ENCODE measurements around the gene CD93. TPM values are rescaled to one million over a fixed set of nuclear protein-coding genes. Genes with fewer than 3 reads are reported as not detected.

CD93 gene, protein sequence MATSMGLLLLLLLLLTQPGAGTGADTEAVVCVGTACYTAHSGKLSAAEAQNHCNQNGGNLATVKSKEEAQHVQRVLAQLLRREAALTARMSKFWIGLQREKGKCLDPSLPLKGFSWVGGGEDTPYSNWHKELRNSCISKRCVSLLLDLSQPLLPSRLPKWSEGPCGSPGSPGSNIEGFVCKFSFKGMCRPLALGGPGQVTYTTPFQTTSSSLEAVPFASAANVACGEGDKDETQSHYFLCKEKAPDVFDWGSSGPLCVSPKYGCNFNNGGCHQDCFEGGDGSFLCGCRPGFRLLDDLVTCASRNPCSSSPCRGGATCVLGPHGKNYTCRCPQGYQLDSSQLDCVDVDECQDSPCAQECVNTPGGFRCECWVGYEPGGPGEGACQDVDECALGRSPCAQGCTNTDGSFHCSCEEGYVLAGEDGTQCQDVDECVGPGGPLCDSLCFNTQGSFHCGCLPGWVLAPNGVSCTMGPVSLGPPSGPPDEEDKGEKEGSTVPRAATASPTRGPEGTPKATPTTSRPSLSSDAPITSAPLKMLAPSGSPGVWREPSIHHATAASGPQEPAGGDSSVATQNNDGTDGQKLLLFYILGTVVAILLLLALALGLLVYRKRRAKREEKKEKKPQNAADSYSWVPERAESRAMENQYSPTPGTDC
- 10 to 100 TPM; 38.1 to 43.3 (median 41.0) TPM for polyA plus RNA-seq (ENCODE audit: insufficient read length in 3 of 3)
- long read RNA-seq, donor 1, full-length matches to known transcripts: 8 of 8 reads
- long read RNA-seq, donor 1, partial matches to known transcripts: 0 of 8 reads
- long read RNA-seq, donor 1, other reads (novel, unspliced or antisense): 0 of 8 reads
- long read RNA-seq, donor 2, full-length matches to known transcripts: 7 of 7 reads
- long read RNA-seq, donor 2, partial matches to known transcripts: 0 of 7 reads
- long read RNA-seq, donor 2, other reads (novel, unspliced or antisense): 0 of 7 reads
- long read RNA-seq, donor 3, full-length matches to known transcripts: 15 of 26 reads
- long read RNA-seq, donor 3, partial matches to known transcripts: 11 of 26 reads
- long read RNA-seq, donor 3, other reads (novel, unspliced or antisense): 0 of 26 reads
- long read RNA-seq, donor 4, full-length matches to known transcripts: 3 of 3 reads
- long read RNA-seq, donor 4, partial matches to known transcripts: 0 of 3 reads
- long read RNA-seq, donor 4, other reads (novel, unspliced or antisense): 0 of 3 reads
- long read RNA-seq, donor 5, full-length matches to known transcripts: 15 of 28 reads
- long read RNA-seq, donor 5, partial matches to known transcripts: 13 of 28 reads
- long read RNA-seq, donor 5, other reads (novel, unspliced or antisense): 0 of 28 reads
- long read RNA-seq, donor 6, full-length matches to known transcripts: 8 of 26 reads
- long read RNA-seq, donor 6, partial matches to known transcripts: 18 of 26 reads
- long read RNA-seq, donor 6, other reads (novel, unspliced or antisense): 0 of 26 reads
- long read RNA-seq, donor 7, full-length matches to known transcripts: 9 of 9 reads
- long read RNA-seq, donor 7, partial matches to known transcripts: 0 of 9 reads
- long read RNA-seq, donor 7, other reads (novel, unspliced or antisense): 0 of 9 reads
- long read RNA-seq, donor 8, full-length matches to known transcripts: 12 of 12 reads
- long read RNA-seq, donor 8, partial matches to known transcripts: 0 of 12 reads
- long read RNA-seq, donor 8, other reads (novel, unspliced or antisense): 0 of 12 reads
- long read RNA-seq, donor 9, full-length matches to known transcripts: 1 of 1 reads
- long read RNA-seq, donor 9, partial matches to known transcripts: 0 of 1 reads
- long read RNA-seq, donor 9, other reads (novel, unspliced or antisense): 0 of 1 reads
- long read RNA-seq, donor 10, full-length matches to known transcripts: 7 of 7 reads
- long read RNA-seq, donor 10, partial matches to known transcripts: 0 of 7 reads
- long read RNA-seq, donor 10, other reads (novel, unspliced or antisense): 0 of 7 reads
- long read RNA-seq, donor 11, full-length matches to known transcripts: 4 of 4 reads
- long read RNA-seq, donor 11, partial matches to known transcripts: 0 of 4 reads
- long read RNA-seq, donor 11, other reads (novel, unspliced or antisense): 0 of 4 reads
- long read RNA-seq, donor 12: 0 reads
- long read RNA-seq, donor 13, full-length matches to known transcripts: 14 of 14 reads
- long read RNA-seq, donor 13, partial matches to known transcripts: 0 of 14 reads
- long read RNA-seq, donor 13, other reads (novel, unspliced or antisense): 0 of 14 reads
- long read RNA-seq, donor 14, full-length matches to known transcripts: 6 of 6 reads
- long read RNA-seq, donor 14, partial matches to known transcripts: 0 of 6 reads
- long read RNA-seq, donor 14, other reads (novel, unspliced or antisense): 0 of 6 reads
- long read RNA-seq, donor 15, full-length matches to known transcripts: 1 of 1 reads
- long read RNA-seq, donor 15, partial matches to known transcripts: 0 of 1 reads
- long read RNA-seq, donor 15, other reads (novel, unspliced or antisense): 0 of 1 reads
- long read RNA-seq, donor 16, full-length matches to known transcripts: 21 of 21 reads
- long read RNA-seq, donor 16, partial matches to known transcripts: 0 of 21 reads
- long read RNA-seq, donor 16, other reads (novel, unspliced or antisense): 0 of 21 reads

DNA sequence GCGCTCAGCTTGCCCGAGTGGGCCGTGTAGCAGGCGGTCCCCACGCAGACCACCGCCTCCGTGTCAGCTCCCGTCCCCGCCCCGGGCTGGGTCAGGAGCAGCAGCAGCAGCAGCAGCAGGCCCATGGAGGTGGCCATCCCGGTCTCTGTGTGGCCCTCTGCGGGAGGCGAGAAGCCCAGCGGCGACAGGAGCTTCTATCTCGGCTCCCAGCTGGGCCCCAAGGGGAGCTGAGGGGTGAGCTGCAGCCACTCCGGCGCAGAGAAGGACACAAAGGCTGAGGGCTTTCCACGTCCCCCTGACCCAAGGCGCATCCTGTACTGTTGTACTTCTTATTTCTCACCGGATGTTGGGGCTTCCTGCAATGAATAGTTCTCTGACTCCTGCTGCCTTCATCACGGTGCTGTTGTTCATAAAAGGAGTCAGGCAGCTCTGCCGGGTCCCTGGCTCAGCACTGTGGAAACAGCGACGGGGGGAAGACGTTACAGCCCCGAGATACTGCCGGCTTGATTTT, at the start of gene CD93:
Gene CD93 (minus strand): TSS at position 269 of the 511 bp plus-strand sequence. CDS start 132 bp downstream, at position 137.
- DNase-seq (ENCODE audit: extremely low read depth in 1 of 11, low read depth in 9 of 11, low spot score in 4 of 11): no peak

DNA sequence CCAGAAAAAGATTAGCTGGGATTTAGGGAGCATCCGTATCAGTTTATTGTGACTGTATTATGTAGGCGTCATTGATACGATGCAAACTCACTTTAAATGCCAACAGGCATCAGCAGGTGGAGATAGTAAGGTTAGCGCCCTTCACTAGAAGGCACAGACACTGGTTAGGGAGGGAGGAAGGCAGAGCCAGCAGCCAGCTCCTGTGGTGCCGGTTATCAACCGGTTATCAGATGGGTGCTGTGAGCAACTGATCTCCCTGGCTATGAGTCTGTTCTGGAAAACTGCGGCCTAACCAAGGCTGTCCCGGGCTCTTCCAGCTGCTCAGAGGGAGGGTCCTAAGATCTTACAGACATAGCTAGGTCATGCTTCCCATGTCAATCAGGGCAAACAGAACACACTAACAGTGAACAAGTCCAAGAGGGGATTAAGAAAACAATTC, 47.5 kb upstream of the CD93 start:
- no peak for DNase-seq (ENCODE audit: extremely low read depth in 1 of 11, low read depth in 9 of 11, low spot score in 4 of 11)

DNA sequence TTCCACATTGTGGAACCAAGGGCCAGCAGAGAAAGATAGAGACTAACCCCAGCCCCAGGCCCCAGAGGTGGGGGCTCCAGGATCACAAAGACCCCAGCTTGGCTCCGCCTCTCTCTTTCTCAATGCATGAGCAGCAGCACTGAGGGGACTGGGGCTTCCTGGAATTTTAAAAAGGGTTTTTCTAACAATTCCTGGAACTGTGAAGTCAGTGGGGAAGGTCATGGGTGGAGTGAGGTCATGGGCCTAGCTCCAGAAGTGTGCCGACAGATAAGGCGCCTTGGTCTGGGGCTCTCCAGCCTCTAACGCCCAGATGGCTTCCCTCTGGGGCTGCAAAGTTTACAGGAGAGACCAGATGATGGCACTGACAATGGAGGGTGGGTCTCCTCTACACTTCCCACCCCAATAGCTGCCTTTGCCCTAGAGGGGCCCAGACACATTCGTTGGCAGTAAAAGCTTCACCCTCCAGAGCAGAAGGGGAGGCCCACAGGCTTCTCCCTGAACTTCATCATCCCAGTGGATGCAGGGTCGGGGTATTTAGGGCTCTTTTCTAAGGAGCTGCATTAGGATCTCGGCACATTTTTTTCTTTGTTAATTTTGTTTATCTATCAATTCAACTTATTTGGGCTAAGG, 46.9 kb upstream of the CD93 start:
- DNase-seq (ENCODE audit: extremely low read depth in 1 of 11, low read depth in 9 of 11, low spot score in 4 of 11): no peak

DNA sequence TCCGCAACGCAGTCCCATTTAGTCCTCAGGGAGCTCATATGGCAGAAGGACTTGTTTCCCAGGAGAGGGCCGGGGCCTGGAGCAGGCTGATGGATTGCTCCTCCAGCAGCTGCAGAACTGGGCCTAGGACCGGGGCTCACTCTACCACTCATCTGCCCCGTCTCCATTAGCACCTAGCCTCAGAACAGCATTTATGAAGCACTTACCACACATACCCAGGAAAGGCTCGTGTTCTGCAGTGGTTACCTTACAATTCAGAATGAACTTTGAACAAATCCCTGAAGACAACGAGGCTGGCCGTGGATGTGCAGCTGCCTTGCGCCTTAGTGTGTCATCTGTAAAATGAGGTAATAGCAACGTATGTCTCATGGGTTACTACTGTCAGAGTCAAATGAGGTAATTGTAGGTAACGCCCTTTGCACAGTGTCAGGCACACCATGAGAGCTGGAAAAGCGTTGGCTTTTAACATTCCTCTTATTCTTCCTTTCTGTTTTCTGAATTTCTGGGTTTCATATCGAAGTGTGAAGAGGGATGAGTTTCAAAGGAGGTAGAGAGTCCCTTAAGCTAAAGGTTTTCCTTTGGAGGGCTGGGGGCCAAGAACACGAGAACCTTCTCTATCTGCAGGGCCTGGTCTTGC, 46.3 kb upstream of the CD93 start:
- DNase-seq (ENCODE audit: extremely low read depth in 1 of 11, low read depth in 9 of 11, low spot score in 4 of 11): no peak

DNA sequence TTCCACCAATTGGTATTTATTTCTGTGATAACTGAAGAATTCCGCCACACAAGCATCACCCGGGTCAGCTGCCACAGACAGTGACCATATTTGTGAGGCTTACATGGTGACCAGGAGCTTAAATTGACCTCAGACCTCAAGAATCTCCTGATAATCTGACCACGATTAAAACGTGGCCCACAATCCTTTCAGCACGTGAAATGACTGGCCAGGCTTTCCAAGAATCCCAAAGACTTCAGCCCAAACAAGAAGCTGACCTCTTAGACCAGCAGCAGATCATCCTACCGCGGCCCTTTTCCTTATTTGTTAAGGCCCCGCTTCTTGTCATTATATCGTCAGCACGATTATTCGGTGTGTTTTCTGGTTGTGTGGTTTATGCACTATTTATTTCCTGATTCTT, 45.6 kb upstream of the CD93 start:
- DNase-seq (ENCODE audit: extremely low read depth in 1 of 11, low read depth in 9 of 11, low spot score in 4 of 11): no peak

DNA sequence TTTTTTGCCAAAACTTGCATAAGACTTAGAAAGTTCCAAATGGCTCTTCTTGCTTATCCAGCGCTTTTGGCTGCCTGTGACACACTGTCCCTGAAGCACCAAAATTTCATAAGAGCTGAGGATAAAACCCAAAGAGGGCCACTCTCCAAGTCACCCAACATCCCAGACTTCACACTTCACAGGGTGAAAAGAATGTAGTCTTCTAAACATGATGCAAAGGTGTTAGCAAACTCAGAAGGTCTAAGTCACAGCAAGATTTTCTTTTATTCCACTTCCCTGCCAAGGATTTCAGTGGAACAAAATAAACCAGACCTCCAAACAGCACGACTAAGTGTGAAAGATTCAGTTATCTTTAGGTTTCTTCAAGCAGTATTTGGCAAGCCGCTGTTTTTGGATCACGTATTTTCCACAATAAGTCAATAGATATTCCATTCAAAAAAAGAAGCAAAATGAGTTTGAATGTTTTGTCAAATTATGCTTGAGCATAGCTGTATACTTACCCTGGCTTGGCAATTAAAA, 44.6 kb upstream of the CD93 start:
- DNase-seq (ENCODE audit: extremely low read depth in 1 of 11, low read depth in 9 of 11, low spot score in 4 of 11): no peak

DNA sequence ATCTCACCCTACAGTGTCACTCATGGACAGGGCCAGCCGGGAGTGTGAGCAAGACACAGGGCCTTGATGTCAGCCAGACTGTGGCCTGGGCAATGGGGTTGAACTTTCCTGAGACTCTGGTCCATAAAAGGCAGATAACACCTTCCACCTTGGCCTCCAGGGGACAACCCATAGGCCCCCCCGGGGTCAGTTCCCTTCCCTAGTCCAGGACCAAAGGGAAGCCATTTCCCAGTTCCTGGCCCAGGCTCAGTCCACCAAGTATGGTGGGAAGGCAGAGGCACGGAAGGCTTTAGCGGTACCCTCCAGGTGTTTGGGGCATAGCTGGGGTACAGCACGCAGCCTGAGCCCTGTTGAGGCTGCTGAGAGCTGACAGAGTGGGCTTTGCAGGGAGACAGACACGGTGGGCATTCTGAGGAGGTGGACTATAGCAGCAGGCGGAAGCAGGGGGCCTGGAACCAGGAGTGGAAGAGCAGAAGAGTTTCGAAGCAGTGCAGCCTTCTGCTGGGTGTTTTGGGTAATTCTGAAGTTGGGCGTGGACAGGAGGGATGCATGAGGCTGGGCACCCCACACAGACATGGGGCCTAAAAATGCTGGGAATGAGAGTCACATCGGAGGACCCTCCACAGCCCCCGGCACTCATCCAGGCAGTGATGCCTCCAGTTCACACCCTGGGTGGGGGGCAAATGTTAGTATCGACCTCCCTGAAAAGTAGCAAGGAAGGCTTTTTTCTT, 43.9 kb upstream of the CD93 start:
- no peak for DNase-seq (ENCODE audit: extremely low read depth in 1 of 11, low read depth in 9 of 11, low spot score in 4 of 11)

DNA sequence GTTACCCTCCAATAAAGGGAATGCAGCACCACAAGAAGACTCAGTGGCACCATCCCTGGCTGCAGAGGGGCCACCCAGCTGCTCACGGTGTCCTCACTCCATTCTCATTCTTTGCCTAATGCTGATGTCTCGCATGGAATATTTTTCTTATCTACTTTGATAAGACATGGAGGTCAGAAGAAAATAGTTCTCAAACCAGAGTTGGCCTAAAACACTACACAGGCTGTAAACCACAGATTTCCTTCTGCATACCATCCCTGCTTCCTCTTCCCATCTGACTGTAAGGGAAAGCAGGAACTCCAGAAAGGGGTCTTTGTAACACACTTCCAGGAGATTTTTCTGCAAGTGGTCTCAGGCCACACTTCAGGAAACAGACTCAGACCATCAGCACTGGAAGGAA, 43.1 kb upstream of the CD93 start:
- no peak for DNase-seq (ENCODE audit: extremely low read depth in 1 of 11, low read depth in 9 of 11, low spot score in 4 of 11)

DNA sequence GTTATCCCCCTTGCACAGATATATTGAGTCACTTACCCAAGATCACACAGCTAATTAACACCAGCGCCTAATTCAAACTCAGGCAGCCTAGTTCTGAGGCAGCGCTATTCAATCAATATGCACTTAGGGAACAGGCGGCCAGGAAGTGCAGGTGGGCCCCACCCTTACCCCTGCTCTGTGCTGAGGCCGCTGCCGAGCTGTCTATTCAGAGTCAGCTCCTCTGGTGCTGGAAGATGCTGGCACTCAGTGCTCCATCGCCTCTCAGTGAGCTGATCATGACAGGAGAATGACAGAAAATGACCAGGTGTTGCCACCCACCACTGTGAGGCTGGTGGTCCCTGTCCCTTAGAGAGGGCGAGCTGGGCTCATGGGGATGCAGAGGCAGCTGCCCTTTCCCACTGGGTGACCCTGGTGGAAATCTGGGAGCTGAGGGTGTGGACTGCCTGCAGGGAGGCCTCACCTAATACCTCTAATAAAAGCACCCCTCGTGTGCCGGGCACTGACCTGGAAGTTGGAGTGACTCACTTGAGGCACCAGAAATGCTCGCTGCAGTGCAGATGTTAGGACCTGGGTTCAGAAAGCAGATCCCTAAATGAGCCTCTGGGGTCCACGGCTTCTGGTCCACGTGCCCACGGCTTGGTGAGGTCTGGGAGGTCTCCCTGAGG, 42.5 kb upstream of the CD93 start:
- no peak for DNase-seq (ENCODE audit: extremely low read depth in 1 of 11, low read depth in 9 of 11, low spot score in 4 of 11)

DNA sequence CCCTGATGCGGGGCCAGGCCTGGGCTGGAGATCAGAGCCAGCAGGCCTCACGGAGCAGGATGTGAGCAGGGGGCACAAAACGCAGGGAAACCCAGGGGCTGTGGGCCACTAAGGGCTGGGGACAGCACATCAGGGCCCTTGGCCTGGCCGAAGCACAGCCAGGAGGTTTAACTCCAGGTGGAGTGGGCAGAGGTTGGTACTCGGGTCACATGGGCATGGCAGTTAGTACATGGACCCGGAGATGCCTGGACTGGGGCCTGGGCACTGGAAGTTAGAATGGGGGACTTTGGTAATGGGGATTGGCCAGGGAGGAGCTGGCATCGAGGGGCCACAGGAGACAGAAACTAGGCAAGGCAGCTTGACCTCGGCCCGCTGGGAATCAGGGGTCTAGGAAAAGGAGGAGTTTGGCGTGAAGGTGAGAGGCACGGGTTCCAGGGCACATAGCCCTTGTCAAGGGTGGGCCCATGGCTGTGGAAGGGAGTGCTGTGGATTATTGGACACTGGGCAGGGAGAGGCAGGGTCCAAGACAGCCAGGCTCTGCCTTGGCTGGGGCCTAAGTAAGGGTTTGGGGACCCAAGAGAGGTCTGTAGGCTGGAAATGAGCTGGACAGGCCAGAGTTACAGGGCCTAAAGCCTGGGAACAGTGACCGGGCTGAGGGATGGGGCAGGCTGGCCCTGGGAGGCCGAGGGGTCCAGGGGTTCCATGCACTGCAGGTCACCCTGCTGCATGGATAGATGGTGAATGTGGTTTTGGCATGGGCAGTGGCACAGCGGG, 41.6 kb upstream of the CD93 start:
- no peak for DNase-seq (ENCODE audit: extremely low read depth in 1 of 11, low read depth in 9 of 11, low spot score in 4 of 11)

DNA sequence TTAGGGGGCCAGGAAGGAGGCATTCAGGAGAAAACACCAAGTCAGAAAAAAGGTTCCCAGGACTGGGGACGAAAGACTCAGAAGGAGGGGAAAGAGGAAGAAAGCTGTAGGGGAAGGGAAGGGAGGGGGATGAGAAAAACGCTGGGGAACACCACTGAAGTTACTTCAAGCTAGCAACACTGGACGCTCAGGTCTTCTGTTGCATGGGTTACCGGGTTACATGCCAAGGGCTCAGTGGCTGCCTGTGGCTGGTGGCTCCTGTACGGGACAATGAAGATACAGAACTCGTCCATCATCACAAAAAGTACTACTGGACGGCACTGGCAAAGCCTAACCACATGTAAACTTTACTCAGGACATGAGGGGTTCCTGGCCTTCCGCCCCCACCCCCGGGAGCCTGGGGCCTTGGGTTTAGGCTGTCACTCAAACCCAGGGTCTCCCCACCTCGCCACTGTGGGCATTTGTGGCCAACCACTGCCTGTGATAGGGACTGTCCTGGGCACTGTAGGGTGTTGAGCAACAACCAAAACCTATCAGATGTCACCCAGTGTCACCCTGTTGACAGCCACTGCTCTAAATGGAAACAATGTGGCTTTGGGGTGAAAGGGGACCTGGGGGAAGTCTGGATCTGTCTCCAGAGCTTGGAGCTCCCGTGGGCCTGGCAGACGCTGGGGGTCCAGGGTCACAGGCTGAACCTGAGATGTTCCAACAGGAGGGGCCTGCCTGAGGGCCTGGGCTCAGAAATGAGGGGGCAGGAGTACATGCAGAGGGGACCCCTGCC, 40.3 kb upstream of the CD93 start:
- no peak for DNase-seq (ENCODE audit: extremely low read depth in 1 of 11, low read depth in 9 of 11, low spot score in 4 of 11)

DNA sequence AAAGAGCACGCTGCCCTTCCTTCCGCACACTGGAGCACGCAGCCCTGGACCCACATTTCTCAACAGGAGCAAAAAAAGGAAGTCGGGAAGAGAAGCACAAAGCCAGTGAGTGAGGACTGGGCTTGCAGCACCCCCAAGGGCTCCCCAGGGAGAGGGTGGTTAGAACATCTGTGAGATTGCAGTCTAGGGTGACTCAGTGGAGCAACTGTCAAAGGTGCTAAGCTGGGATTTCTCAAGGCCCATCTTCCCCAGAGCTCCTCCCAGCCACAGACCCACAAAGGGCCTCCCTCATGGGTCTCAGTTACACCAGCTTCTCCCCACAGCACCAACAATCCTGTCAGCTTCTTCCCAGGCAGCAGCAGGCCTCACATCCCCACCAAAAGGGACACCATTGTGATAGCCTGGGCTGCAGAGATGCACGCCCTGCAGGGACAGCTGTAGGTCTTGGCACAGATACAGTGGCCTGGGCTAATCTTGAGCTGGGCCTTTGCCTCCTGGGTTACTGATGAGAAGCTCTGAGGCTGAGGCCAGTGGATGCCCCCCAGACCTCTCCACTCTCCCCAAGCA, 39.6 kb upstream of the CD93 start:
- no peak for DNase-seq (ENCODE audit: extremely low read depth in 1 of 11, low read depth in 9 of 11, low spot score in 4 of 11)
